ENCODE measurements around the gene ANGPTL7. TPM values are rescaled to one million over a fixed set of nuclear protein-coding genes. Genes with fewer than 3 reads are reported as not detected.

ANGPTL7 gene
- total and polyA plus RNA-seq, 12 donors = 0.15 to 2.3 (median 0.81) TPM; not detected in 2

DNA sequence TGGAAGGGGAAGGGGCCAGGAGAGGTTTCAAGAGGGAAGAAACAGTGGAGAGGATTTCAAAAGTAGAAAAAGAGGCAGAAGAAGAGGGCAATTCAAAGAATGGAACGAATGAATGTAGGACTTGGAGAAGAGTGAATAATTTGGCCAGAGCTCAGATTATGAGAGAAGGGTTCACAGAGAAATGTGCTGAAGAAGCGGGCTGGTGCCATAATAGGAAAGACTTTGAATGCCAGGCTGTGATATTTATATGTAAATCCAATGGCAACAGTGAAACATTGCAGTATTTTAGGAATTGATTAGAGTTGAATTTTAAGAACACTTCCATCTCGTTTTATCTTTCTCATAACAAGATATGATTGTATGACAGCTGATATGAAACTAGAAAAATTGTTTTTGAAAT, 36.0 kb upstream of the ANGPTL7 start:
- no peaks in the 10 kb centered on the region for H3K9me3 ChIP-seq
- peak overlapping the region in 4 of 10 donors; percentile 28 to 64 (median 49) for H3K27ac ChIP-seq
- peaks cover 9 to 52% (median 24%) of the 10 kb centered on the region in 9 donors for H3K4me1 ChIP-seq
- intact Hi-C loops (cut with DNase I) = no loop called here
- H3K27me3 ChIP-seq = no peaks in the 10 kb centered on the region
- 77% methylated on average over 3 of the region's 3 CpGs for WGBS, 2 donors
- TF ChIP-seq, protein P1, sequence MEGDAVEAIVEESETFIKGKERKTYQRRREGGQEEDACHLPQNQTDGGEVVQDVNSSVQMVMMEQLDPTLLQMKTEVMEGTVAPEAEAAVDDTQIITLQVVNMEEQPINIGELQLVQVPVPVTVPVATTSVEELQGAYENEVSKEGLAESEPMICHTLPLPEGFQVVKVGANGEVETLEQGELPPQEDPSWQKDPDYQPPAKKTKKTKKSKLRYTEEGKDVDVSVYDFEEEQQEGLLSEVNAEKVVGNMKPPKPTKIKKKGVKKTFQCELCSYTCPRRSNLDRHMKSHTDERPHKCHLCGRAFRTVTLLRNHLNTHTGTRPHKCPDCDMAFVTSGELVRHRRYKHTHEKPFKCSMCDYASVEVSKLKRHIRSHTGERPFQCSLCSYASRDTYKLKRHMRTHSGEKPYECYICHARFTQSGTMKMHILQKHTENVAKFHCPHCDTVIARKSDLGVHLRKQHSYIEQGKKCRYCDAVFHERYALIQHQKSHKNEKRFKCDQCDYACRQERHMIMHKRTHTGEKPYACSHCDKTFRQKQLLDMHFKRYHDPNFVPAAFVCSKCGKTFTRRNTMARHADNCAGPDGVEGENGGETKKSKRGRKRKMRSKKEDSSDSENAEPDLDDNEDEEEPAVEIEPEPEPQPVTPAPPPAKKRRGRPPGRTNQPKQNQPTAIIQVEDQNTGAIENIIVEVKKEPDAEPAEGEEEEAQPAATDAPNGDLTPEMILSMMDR (IDR thresholded peaks at IDR 0.05) = no peak
- DNase-seq = no peak
- peaks cover 0 to 84% (median 18%) of the 10 kb centered on the region in 9 donors for H3K36me3 ChIP-seq
- H3K4me3 ChIP-seq = no peak overlapping the region
- no peak for ATAC-seq

DNA sequence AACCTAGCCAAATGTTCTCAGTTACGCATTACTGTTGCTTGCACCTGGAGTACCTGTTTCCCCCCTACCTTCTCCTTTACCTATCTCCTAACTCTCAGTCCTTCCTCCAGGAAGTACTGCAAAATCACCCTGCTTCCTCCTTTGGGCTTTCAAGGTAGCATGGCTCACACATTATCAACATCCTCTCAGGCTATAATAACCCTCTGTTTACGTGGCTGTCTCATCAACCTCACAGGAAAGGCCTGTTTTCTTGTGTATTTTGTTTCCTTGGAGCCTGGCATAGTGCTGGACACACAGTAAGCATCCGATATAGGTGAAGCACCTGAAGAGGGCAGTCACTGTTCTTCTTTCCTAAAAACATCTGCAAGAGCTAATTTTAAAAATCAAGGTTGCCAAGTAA, 32.7 kb upstream of the ANGPTL7 start:
- intact Hi-C loops (cut with DNase I) = no loop called here

DNA sequence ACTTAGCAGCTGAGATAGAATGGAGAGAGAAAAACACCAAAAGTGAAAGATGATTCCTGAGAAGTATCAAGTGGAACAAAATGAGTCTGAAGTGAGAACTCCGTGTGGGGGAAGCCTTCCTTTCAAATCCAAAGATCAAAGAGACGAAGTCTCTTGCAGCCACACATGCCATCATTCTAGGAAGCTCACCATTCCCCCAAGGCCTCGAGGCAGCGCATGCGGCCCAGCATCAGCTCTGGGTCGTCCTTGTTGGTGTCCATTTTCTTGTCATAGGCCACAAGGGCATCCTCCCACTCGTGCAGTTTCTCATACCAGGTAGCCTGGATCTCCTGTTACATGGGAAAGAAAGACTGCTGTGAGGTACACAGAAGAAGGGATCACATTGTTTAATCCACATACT, 32.2 kb upstream of the ANGPTL7 start:
- DNase-seq (no peak), ATAC-seq (peak in 1 of 8 donors; percentile 20)
- TF ChIP-seq, protein P1 (IDR thresholded peaks at IDR 0.05) = no peak
- peak overlapping the region in 6 of 10 donors; percentile 3 to 62 (median 32) for H3K27ac ChIP-seq
- 82 to 87% methylated on average over 7 of the region's 7 CpGs for WGBS, 2 donors
- intact Hi-C loops (cut with DNase I) = no loop called here
- peaks cover 9 to 41% (median 25%) of the 10 kb centered on the region in 9 donors for H3K4me1 ChIP-seq
- peaks cover 0 to 66% (median 21%) of the 10 kb centered on the region in 9 donors for H3K36me3 ChIP-seq
- H3K27me3 ChIP-seq = no peaks in the 10 kb centered on the region
- no peak overlapping the region for H3K4me3 ChIP-seq
- no peaks in the 10 kb centered on the region for H3K9me3 ChIP-seq

More for the DNA sequence above, 32.7 kb upstream of the ANGPTL7 start:
- H3K4me3 ChIP-seq = no peak overlapping the region
- peak overlapping the region in 1 of 10 donors; percentile 53 for H3K27ac ChIP-seq
- TF ChIP-seq, protein P1 (IDR thresholded peaks at IDR 0.05) = no peak
- DNase-seq = no peak
- H3K9me3 ChIP-seq = no peaks in the 10 kb centered on the region
- peaks cover 9 to 46% (median 27%) of the 10 kb centered on the region in 9 donors for H3K4me1 ChIP-seq
- WGBS, 2 donors = 74% methylated on average over 3 of the region's 3 CpGs
- peaks cover 0 to 65% (median 20%) of the 10 kb centered on the region in 9 donors for H3K36me3 ChIP-seq
- ATAC-seq = no peak
- no peaks in the 10 kb centered on the region for H3K27me3 ChIP-seq

DNA sequence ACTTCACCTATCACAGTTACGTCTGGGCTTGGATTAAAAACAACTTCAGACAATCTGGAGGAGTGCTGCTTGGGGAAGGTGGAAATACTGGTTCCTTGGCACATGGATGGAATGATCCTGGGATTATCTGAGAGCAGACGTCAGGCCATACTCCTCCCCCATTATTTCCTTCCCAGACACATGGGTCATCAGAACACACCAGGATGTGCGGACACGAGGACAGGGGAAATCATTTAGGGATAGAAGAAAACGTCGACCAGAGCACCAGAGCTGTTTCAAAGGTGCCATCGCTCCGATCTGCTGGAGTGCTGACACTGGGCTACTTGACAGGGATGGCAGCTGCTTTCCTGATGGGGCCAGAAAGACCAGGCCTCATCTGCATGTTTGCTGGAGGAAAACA, 31.8 kb upstream of the ANGPTL7 start:
- peaks cover 6 to 36% (median 23%) of the 10 kb centered on the region in 9 donors for H3K4me1 ChIP-seq
- H3K27me3 ChIP-seq = no peaks in the 10 kb centered on the region
- peak overlapping the region in 7 of 10 donors; percentile 3 to 62 (median 51) for H3K27ac ChIP-seq
- no peak for DNase-seq
- H3K9me3 ChIP-seq = no peaks in the 10 kb centered on the region
- no peak overlapping the region for H3K4me3 ChIP-seq
- peaks cover 0 to 63% (median 21%) of the 10 kb centered on the region in 9 donors for H3K36me3 ChIP-seq
- intact Hi-C loops (cut with DNase I) = no loop called here
- ATAC-seq = peak; percentile 23 to 73 (median 46)
- 23 to 30% methylated on average over 8 of the region's 8 CpGs for WGBS, 2 donors
- TF ChIP-seq, protein P1 (IDR thresholded peaks at IDR 0.05) = no peak
